Activated CD4-positive, CD25-positive, alpha-beta regulatory T cell treated with anti-CD3 and anti-CD28 coated beads, Interleukin-2, amount 50 U/mL, for 72 hours (primary cell): ENCODE results near the gene NDUFB11.
"Not testable (repeated sequence)": the region's sequence is repeated elsewhere in the genome, so short reads cannot be mapped to it uniquely, and the experiment has no call there.

ENCODE experiments used
- DNase-seq: peaks from one replicate; pipeline ENCODE4 v3.0.0; 2021

The NDUFB11 gene

GRCh38 chrX:47145395-47146120, 1.1 kb upstream of the NDUFB11 start:
- DNase-seq, result no peak

DNA sequence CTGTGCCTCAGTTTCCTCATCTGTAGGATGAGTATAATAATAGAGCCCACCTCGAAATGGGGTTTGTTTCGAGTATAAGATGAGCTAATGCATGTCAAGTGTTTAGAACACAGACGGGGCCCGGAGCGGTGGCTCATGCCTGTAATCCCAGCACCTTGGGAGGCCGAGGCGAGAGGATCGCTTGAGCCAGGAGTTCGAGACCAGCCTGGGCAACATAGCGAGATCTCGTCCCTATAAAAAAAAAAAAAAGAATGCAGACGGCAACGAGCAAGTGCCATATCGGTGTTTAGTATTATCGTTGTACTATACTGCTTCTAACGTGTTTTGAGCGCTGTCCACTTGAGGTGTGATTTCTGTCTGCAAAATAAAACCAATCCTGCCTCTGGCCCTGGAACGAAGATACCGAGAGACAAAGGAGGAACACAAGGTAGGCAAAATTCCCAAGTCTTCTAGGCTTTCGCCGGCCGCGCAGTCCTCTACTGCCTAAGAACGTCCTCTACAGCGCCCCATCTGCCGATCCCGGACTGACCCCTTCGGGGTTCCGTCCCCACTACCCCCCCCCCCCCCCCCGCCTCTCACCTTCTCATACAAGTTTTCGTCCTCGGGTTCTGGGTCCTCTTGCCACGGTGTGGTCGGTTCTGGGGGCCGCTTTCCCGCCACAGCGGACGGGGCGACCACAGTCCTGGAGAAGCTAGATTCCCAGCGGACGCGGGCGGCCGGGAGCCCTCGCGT, 442 bp downstream of the NDUFB11 start:
- DNase-seq, result no peak

DNA sequence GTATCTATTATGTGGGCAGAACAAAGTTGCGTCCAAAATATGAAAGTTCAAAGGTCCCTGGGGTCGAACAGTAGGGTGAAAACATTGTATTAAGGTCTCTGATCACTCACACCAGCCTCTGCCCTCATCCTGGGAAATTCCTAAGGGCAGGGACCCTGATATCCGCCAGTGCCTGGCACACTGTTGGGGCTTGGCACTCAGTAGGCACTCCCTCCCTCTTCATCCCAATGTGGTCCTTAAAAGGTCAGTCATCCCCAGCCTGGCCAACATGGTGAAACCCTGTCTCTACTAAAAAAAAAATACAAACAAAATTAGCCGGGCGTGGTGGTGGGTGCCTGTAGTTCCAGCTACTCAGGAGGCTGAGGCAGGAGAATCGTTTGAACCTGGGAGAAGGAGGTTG, 6.3 kb downstream of the NDUFB11 start:
- DNase-seq, result no peak

- not testable (repeated sequence) for DNase-seq
Observed at GRCh38 chrX:47135650-47136049, 8.9 kb downstream of the NDUFB11 start.

DNA sequence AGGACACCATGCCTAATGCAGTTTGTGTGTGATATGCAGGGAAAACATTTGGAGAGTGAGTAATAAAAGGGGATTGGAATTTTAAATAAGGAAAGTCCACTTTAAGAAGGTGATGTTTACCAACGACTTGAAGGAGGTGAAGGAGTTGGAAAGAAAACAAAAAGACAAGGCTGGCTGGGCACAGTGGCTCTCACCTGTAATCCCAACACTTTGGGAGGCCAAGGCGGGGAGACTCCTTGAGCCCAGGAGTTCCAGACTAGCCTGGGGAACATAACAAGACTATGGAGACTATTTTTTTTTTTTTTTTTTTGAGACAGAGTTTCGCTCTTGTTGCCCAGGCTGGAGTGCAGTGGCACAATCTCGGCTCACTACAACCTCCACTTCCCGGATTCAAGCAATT, 11.0 kb downstream of the NDUFB11 start:
- DNase-seq, result no peak

GRCh38 chrX:47129899-47130358, 14.6 kb downstream of the NDUFB11 start:
- DNase-seq, result no peak

DNA sequence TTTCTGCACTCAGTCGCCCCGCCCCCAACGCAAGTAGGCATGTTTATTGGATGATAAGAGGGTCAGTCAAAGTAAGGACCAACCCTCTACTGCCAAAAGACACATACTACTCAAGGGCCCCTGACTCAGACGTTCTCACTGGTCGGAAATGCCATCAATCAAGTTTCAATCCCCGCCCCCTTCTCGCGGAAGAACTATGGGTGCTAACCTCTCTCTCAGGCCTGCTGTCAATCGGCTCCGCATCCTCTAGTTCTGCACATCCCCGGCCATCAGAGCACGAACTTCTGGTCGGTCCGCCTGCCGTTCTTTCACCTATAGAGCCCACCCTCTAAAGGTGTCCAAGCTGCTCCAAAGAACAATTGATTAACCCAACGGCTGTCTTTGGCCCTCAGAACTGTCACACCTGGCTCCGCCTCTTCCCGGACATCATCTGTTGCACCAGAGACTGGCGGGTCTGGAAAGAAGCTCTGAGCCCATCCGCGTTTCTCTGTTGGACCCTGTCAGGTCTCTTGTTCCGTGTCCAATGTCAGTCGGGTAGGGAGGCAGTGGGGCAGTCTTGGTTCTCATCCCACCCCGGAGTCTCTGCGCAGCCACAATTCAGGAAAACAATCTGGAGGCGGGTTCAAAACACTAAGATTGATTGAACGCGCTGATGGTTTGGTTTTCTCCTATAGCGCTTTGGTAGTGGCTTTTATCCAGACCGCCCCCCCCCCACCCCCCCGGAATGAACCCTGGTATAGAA, 15.2 kb downstream of the NDUFB11 start:
- DNase-seq, result peak; percentile 82

GRCh38 chrX:47124466-47124865, 20.0 kb downstream of the NDUFB11 start:
- not testable (repeated sequence) for DNase-seq

DNA sequence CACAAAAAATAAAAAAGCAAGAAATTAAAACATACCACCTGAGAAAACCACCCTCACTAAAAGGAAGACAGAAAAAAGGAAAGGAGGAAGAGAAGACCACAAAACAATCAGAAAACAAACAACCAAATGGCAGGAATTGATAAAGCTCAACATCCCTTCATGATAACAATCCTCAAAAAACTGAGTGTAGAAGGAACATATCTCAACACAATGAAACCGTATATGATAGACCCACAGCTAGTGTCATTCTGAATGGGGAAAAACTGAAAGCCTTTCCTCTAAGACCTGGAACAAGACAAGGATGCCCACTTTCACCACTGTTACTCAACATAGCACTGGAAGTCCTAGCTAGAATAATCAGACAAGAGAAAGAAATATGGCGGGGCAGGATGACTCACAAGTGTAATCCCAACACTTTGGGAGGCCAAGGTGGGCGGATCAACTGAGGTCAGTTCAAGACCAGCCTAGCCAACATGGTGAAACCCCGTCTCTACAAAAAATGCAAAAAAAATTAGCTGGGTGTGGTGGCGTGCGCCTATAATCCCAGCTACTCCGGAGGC, 27.9 kb downstream of the NDUFB11 start:
- not testable (repeated sequence) for DNase-seq

- DNase-seq, result no peak
Observed at GRCh38 chrX:47112316-47112954, 32.1 kb downstream of the NDUFB11 start.

- not testable (repeated sequence) for DNase-seq
Observed at GRCh38 chrX:47110936-47111615, 33.4 kb downstream of the NDUFB11 start.

DNA sequence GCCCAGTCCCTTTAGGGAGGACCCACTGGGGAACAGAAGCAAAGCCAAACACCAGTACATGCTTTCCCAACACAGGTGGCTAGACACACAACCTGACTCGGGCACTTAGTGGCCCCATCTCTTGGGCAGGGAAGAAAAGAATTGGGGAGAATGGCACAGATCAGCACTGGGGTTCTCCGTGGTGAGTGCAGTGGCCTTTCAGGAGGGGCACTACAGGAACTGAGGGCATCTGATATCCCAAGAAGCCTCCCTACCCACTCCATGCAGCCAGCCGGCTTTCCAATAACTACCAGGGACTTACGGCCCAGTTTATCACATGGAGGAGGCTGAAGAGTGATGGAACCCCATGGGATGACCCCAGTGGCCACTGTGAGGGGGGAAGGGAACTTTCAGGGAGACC, 43.3 kb downstream of the NDUFB11 start:
- DNase-seq, result no peak

GRCh38 chrX:47098338-47099094, 46.0 kb downstream of the NDUFB11 start:
- no peak for DNase-seq

- DNase-seq, result no peak
Observed at GRCh38 chrX:47097018-47097417, 47.5 kb downstream of the NDUFB11 start.

- DNase-seq, result no peak
Observed at GRCh38 chrX:47093860-47094259, 50.6 kb downstream of the NDUFB11 start.

DNA sequence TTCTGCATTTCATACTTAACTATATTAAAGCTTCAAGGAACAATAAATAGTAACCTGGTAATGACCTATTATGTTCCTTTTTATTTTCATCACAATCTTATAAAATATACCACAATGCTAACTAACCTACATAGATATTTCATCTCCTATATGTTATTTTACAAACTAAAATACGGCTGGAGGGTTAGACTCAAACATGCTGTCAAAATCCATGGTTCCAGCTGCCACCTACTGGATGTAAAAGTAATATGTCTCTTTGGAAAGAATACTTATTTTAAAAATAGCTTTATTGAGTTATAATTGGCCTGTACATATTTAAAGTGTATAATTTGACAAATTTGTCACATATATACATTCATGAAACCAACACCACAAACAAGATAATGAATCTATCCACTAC, 51.3 kb downstream of the NDUFB11 start:
- DNase-seq, result no peak
